ENCODE measurements around the gene COL4A2.

The COL4A2 gene

DNA sequence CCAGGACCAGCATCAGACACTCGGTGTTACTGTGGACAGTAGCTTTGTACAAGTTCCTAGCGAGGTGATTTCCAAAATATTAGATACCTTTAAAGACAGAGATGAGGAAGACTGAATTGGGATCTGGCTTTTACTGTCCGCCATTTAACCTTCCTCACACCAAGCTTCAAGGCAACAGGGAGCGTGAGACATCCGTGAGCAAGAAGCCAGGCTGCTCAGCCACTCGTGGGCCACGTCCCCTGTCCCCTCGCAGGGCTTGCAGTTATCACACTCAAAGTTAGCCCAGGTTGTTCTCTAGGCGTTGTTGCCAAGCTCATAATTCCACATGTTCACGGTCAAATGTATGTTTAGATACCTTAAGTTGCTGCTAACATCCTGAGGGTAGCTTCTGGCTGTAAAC lies 102.9 kb downstream of the COL4A2 start:
- Histone ChIP-seq H3K27me3 (peaks cover 79% of the 10 kb centered on the region), H3K4me3 (ENCODE audit: low read depth in 1 of 2, low read length in 1 of 2) (no peak overlapping the region), H3K9me3 (no peaks in the 10 kb centered on the region), H3K4me1 (ENCODE audit: control insufficient read depth in 1 of 2, insufficient read depth in 1 of 2, low read depth in 1 of 2, low read length in 1 of 2) (no peaks in the 10 kb centered on the region), H3K36me3 (no peaks in the 10 kb centered on the region), H3K27ac (no peak overlapping the region)
- no peak for TF ChIP-seq CTCF (IDR thresholded peaks at IDR 0.05)

- Histone ChIP-seq H3K27me3 (peaks cover 87% of the 10 kb centered on the region), H3K4me3 (ENCODE audit: low read depth in 1 of 2, low read length in 1 of 2) (no peak overlapping the region), H3K9me3 (no peaks in the 10 kb centered on the region), H3K27ac (no peak overlapping the region), H3K4me1 (ENCODE audit: control insufficient read depth in 1 of 2, insufficient read depth in 1 of 2, low read depth in 1 of 2, low read length in 1 of 2) (no peaks in the 10 kb centered on the region), H3K36me3 (no peaks in the 10 kb centered on the region)
- TF ChIP-seq CTCF (IDR thresholded peaks at IDR 0.05) = no peak
Observed at GRCh38 chr13:110410936-110411687, 104.0 kb downstream of the COL4A2 start.

- no peaks in the 10 kb centered on the region for H3K4me1 ChIP-seq (ENCODE audit: control insufficient read depth in 1 of 2, insufficient read depth in 1 of 2, low read depth in 1 of 2, low read length in 1 of 2)
- H3K27ac ChIP-seq = no peak overlapping the region
- H3K9me3 ChIP-seq = no peaks in the 10 kb centered on the region
- H3K4me3 ChIP-seq (ENCODE audit: low read depth in 1 of 2, low read length in 1 of 2) = no peak overlapping the region
- peaks cover 85% of the 10 kb centered on the region for H3K27me3 ChIP-seq
- no peaks in the 10 kb centered on the region for H3K36me3 ChIP-seq
- TF ChIP-seq CTCF (IDR thresholded peaks at IDR 0.05) = no peak
Observed at GRCh38 chr13:110411688-110412059, 104.6 kb downstream of the COL4A2 start.

DNA sequence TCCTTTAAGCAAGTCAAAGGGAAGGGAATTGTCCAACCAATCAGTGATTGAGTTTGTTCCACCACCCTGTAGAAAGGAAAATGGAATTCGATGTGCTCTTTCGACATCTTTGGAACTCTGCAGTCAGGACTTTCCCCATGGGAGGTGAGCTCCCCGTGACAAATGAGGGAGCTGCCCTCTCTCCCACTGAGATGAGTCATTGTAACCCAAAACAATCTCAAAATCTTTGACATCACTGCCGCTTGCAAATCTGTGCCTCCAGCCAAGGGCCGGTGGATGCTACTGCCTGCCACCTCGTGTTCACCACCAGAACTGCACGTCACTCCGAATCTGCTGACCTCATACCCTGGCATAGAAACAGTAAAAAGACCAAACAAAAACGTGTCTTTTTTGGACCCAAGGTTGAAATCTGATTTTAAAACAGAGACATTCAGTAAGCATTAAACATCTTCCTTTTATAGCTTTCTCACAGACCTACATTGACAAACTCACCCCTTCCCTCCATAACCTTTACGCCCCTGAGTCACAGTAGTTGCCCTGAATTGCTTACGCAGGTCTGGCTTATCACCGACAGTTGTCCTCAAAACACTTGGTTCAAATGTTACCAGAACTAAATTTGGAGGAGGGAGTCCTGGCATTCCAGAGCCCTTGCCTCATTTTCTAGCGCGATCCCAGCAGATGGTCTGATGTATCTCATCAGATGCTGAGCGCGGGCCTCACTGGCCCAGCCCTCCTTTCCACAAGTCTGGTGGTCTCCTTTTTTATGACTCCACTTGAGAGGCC lies 105.2 kb downstream of the COL4A2 start:
- Histone ChIP-seq H3K9me3 (no peaks in the 10 kb centered on the region), H3K4me3 (ENCODE audit: low read depth in 1 of 2, low read length in 1 of 2) (no peak overlapping the region), H3K27ac (no peak overlapping the region), H3K36me3 (no peaks in the 10 kb centered on the region), H3K27me3 (peaks cover 83% of the 10 kb centered on the region), H3K4me1 (ENCODE audit: control insufficient read depth in 1 of 2, insufficient read depth in 1 of 2, low read depth in 1 of 2, low read length in 1 of 2) (no peaks in the 10 kb centered on the region)
- TF ChIP-seq CTCF (IDR thresholded peaks at IDR 0.05) = peak; percentile 50

DNA sequence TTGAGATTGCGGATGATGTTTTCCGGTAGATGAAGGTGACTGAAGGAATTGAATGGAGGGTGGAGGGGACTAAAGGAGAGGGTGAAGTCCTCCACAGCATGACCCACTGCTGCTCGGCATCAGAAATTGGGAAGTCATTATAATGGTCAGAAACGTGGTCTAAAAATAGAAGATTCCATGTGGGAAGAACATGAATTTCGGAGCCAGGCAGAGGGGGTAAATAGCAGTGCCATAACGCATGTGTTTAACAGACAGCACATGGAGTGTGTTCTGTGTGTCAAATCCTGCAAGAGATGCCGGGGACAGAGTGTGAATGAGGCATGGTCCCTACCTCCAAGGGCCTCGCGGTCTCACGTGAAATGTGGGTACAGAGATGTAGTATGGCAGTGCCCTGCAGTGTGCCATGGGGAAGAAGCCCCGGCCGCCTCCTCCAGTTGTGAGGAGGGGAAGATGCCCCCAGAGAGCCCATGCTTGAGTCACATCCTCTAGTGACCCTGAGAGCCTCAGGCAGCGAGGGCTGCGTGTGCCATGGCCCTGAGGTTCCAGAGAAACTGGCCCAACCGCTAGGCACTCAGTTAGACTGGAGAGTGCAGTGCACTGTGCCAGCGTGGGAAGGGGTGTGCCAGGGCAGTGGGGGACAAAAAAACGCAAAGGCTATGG lies 106.1 kb downstream of the COL4A2 start:
- Histone ChIP-seq H3K27ac (no peak overlapping the region), H3K9me3 (no peaks in the 10 kb centered on the region), H3K36me3 (no peaks in the 10 kb centered on the region), H3K4me1 (ENCODE audit: control insufficient read depth in 1 of 2, insufficient read depth in 1 of 2, low read depth in 1 of 2, low read length in 1 of 2) (no peaks in the 10 kb centered on the region), H3K27me3 (peaks cover 83% of the 10 kb centered on the region), H3K4me3 (ENCODE audit: low read depth in 1 of 2, low read length in 1 of 2) (no peak overlapping the region)
- no peak for TF ChIP-seq CTCF (IDR thresholded peaks at IDR 0.05)

Data from neutrophil (primary cell).